NCI-H2107 treated with DMSO at 0.1 percent for 48 hours (cell line): ENCODE results near the gene CHD6.

Experiments used
- DNase-seq: peaks from one replicate; lab custom pipeline; 2025; ENCODE audit not compliant: unreplicated experiment; lab: John Stamatoyannopoulos, UW

Gene CHD6

GRCh38 chr20:41373931-41374920 is 244.0 kb downstream of the CHD6 start:
- no peak for DNase-seq

- no peak for DNase-seq
These were observed 244.9 kb downstream of the CHD6 start for GRCh38 chr20:41373251-41373783.

GRCh38 chr20:41371371-41371770 is 246.8 kb downstream of the CHD6 start:
- DNase-seq: no peak

GRCh38 chr20:41370176-41370575 is 248.0 kb downstream of the CHD6 start:
- DNase-seq: no peak

- DNase-seq: no peak
These were observed 248.5 kb downstream of the CHD6 start for GRCh38 chr20:41369673-41370072.

- no peak for DNase-seq
These were observed 250.2 kb downstream of the CHD6 start for GRCh38 chr20:41367956-41368355.

GRCh38 chr20:41367393-41367695 is 250.8 kb downstream of the CHD6 start:
- DNase-seq: no peak

- no peak for DNase-seq
These were observed 251.4 kb downstream of the CHD6 start, which contains the start of gene EMILIN3 for GRCh38 chr20:41366546-41367392. Gene EMILIN3 (minus strand): TSS chr20:41366818. CDS start chr20:41366634, 184 bp downstream.

- no peak for DNase-seq
These were observed 252.2 kb downstream of the CHD6 start for GRCh38 chr20:41365777-41366545.

- DNase-seq: no peak
These were observed 253.0 kb downstream of the CHD6 start for GRCh38 chr20:41364967-41365765.

- DNase-seq: no peak
These were observed 253.8 kb downstream of the CHD6 start for GRCh38 chr20:41364236-41364855.

- no peak for DNase-seq
These were observed 254.6 kb downstream of the CHD6 start for GRCh38 chr20:41363601-41364000.

- DNase-seq: no peak
These were observed 255.4 kb downstream of the CHD6 start for GRCh38 chr20:41362748-41363140.

GRCh38 chr20:41361757-41362747 is 256.1 kb downstream of the CHD6 start:
- no peak for DNase-seq

- DNase-seq: no peak
These were observed 257.1 kb downstream of the CHD6 start for GRCh38 chr20:41360831-41361756.

- no peak for DNase-seq
These were observed 258.6 kb downstream of the CHD6 start for GRCh38 chr20:41359541-41360011.

- DNase-seq: no peak
These were observed 259.5 kb downstream of the CHD6 start for GRCh38 chr20:41358717-41359116.
